WTC11 (cell line): ENCODE measurements around the gene CBX1. TPM values are rescaled to one million over a fixed set of nuclear protein-coding genes. Genes with fewer than 3 reads are reported as not detected.

Experiments
- CREB1 ChIP-seq: sonication (generic); formaldehyde crosslinking; IDR thresholded peaks from 2 replicates; pipeline ENCODE4 v1.8.0; 2023; ENCODE audit warnings: mild to moderate bottlenecking, missing genetic modification reagents
- ESRRA ChIP-seq: sonication (generic); formaldehyde crosslinking; IDR thresholded peaks from 2 replicates; pipeline ENCODE4 v1.8.1; 2022; ENCODE audit warnings: mild to moderate bottlenecking, missing genetic modification reagents, borderline replicate concordance
- ETV6 ChIP-seq: sonication (generic); formaldehyde crosslinking; IDR thresholded peaks from 2 replicates; pipeline ENCODE4 v1.8.1; 2022; ENCODE audit warnings: mild to moderate bottlenecking, missing genetic modification reagents
- FOXK1 ChIP-seq: sonication (generic); formaldehyde crosslinking; IDR thresholded peaks from 2 replicates; pipeline ENCODE4 v1.8.0; 2022; ENCODE audit warnings: mild to moderate bottlenecking, moderate library complexity, missing genetic modification reagents
- FOXP1 ChIP-seq: sonication (generic); formaldehyde crosslinking; IDR thresholded peaks from 2 replicates; pipeline ENCODE4 v1.8.0; 2022; ENCODE audit warnings: missing genetic modification reagents, mild to moderate bottlenecking, moderate library complexity, borderline replicate concordance
- JAZF1 ChIP-seq: fragments of 250-450 bp; sonication (Bioruptor Pico); IDR thresholded peaks from 2 replicates; pipeline ENCODE4 v1.9.0; 2021; ENCODE audit warnings: moderate library complexity, mild to moderate bottlenecking, inconsistent platforms
- MXD4 ChIP-seq: fragments of 250-450 bp; sonication (Bioruptor Pico); IDR thresholded peaks from 2 replicates; pipeline ENCODE4 v1.8.0; 2021; ENCODE audit warnings: mild to moderate bottlenecking, moderate library complexity, borderline replicate concordance
- MYBL2 ChIP-seq: sonication (generic); formaldehyde crosslinking; IDR thresholded peaks from 2 replicates; pipeline ENCODE4 v1.8.1; 2023; ENCODE audit warnings: mild to moderate bottlenecking, moderate library complexity, missing genetic modification reagents
- NFATC4 ChIP-seq: fragments of 250-450 bp; sonication (Bioruptor Pico); IDR thresholded peaks from 2 replicates; pipeline ENCODE4 v1.9.0; 2021; ENCODE audit warnings: mild to moderate bottlenecking
- NR1H2 ChIP-seq: sonication (generic); formaldehyde crosslinking; IDR thresholded peaks from 2 replicates; pipeline ENCODE4 v1.9.0; 2021; ENCODE audit warnings: mild to moderate bottlenecking, moderate library complexity, missing genetic modification reagents
- NR2C2 ChIP-seq: sonication (generic); formaldehyde crosslinking; IDR thresholded peaks from 2 replicates; pipeline ENCODE4 v1.8.0; 2022; ENCODE audit warnings: mild to moderate bottlenecking, missing genetic modification reagents
- NR3C1 ChIP-seq: sonication (generic); formaldehyde crosslinking; conservative IDR thresholded peaks from 2 replicates; pipeline ENCODE4 v1.8.1; 2023; ENCODE audit warnings: low read depth, mild to moderate bottlenecking, missing genetic modification reagents
- OVOL2 ChIP-seq: fragments of 250-450 bp; sonication (Bioruptor Pico); IDR thresholded peaks from 2 replicates; pipeline ENCODE4 v1.9.0; 2021; ENCODE audit warnings: mild to moderate bottlenecking, borderline replicate concordance
- RORB ChIP-seq: fragments of 250-450 bp; sonication (Bioruptor Pico); IDR thresholded peaks from 2 replicates; pipeline ENCODE4 v1.9.0; 2021; ENCODE audit warnings: mild to moderate bottlenecking
- TCF7 ChIP-seq: sonication (generic); formaldehyde crosslinking; IDR thresholded peaks from 2 replicates; pipeline ENCODE4 v1.8.0; 2022; ENCODE audit warnings: mild to moderate bottlenecking, low read depth, missing genetic modification reagents, moderate library complexity
- ZNF121 ChIP-seq: sonication (generic); formaldehyde crosslinking; IDR thresholded peaks from 2 replicates; pipeline ENCODE4 v1.8.0; 2023; ENCODE audit warnings: missing genetic modification reagents
- ZNF219 ChIP-seq: sonication (generic); formaldehyde crosslinking; IDR thresholded peaks from 2 replicates; pipeline ENCODE4 v1.8.0; 2023; ENCODE audit warnings: missing genetic modification reagents, mild to moderate bottlenecking, borderline replicate concordance
- ZNF416 ChIP-seq: fragments of 250-450 bp; sonication (Bioruptor Pico); IDR thresholded peaks from 2 replicates; pipeline ENCODE4 v1.9.0; 2021; ENCODE audit warnings: mild to moderate bottlenecking, inconsistent platforms
- total RNA-seq: library from RNA; stranded (reverse); gene quantifications from 3 replicates; pipeline ENCODE4 v1.2.3, GENCODE V29; 2021
- TF ChIP-seq, protein P1 (sequence below): sonication (generic); formaldehyde crosslinking; IDR thresholded peaks from 2 replicates; pipeline ENCODE4 v1.8.0; 2023; ENCODE audit warnings: missing genetic modification reagents, mild to moderate bottlenecking, borderline replicate concordance
- TF ChIP-seq, protein P2 (sequence below): sonication (generic); formaldehyde crosslinking; IDR thresholded peaks from 2 replicates; pipeline ENCODE4 v1.8.1; 2022; ENCODE audit warnings: low read depth, mild to moderate bottlenecking, moderate library complexity, missing genetic modification reagents, borderline replicate concordance
- TF ChIP-seq, protein P3 (sequence below): sonication (generic); formaldehyde crosslinking; IDR thresholded peaks from 2 replicates; pipeline ENCODE4 v1.8.1; 2022; ENCODE audit warnings: mild to moderate bottlenecking, moderate library complexity, missing genetic modification reagents
- TF ChIP-seq, protein P4 (sequence below): fragments of 250-450 bp; sonication (Bioruptor Pico); IDR thresholded peaks from 2 replicates; pipeline ENCODE4 v1.9.0; 2021; ENCODE audit warnings: mild to moderate bottlenecking
- TF ChIP-seq, protein P5 (sequence below): sonication (generic); formaldehyde crosslinking; IDR thresholded peaks from 2 replicates; pipeline ENCODE4 v1.8.0; 2023; ENCODE audit warnings: mild to moderate bottlenecking, missing genetic modification reagents
- TF ChIP-seq, protein P6 (sequence below): sonication (generic); formaldehyde crosslinking; conservative IDR thresholded peaks from 2 replicates; pipeline ENCODE4 v1.8.1; 2022; ENCODE audit warnings: mild to moderate bottlenecking, missing genetic modification reagents
- TF ChIP-seq, protein P7 (sequence below): sonication (generic); formaldehyde crosslinking; IDR thresholded peaks from 2 replicates; pipeline ENCODE4 v1.8.1; 2022; ENCODE audit warnings: low read depth, missing genetic modification reagents, borderline replicate concordance

The CBX1 gene
- total RNA-seq, 1 experiment from 2014 or later: 162 TPM

DNA sequence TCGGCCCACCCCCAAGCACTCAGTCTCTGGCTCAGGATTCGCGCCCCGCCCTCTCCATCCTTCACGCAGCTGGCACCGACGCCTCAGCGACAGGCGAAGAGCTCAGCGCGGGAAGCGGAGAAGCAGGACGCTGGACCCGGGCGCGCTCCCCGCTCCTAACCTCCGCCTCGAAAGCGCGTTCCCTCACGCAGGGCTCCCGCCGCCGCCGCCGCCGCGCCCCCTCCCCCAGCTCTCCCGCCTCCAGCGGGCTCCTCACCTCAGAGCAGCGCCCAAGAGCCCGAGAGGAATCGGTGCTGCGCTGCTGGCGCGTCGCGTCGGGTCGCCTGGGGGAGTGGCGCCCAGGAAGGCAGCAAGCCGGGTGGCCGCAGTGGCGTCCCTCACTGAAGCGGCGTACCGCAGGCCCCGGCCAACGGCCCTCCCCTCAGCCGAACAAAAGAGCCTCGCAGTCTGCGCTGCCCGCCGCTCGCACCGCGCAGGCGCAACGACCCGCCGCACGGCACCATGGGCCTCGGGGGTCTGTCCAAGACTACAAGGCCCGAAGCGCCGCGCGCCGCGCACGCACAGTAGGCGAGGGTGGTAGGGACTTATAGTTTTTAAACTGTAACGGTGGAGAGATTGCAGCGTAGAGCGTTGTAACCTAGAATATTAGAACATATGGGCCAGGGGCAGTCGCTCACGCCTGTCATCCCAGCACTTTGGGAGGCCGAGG is at the start of gene CBX1 (continued):
- TF ChIP-seq, protein P1, sequence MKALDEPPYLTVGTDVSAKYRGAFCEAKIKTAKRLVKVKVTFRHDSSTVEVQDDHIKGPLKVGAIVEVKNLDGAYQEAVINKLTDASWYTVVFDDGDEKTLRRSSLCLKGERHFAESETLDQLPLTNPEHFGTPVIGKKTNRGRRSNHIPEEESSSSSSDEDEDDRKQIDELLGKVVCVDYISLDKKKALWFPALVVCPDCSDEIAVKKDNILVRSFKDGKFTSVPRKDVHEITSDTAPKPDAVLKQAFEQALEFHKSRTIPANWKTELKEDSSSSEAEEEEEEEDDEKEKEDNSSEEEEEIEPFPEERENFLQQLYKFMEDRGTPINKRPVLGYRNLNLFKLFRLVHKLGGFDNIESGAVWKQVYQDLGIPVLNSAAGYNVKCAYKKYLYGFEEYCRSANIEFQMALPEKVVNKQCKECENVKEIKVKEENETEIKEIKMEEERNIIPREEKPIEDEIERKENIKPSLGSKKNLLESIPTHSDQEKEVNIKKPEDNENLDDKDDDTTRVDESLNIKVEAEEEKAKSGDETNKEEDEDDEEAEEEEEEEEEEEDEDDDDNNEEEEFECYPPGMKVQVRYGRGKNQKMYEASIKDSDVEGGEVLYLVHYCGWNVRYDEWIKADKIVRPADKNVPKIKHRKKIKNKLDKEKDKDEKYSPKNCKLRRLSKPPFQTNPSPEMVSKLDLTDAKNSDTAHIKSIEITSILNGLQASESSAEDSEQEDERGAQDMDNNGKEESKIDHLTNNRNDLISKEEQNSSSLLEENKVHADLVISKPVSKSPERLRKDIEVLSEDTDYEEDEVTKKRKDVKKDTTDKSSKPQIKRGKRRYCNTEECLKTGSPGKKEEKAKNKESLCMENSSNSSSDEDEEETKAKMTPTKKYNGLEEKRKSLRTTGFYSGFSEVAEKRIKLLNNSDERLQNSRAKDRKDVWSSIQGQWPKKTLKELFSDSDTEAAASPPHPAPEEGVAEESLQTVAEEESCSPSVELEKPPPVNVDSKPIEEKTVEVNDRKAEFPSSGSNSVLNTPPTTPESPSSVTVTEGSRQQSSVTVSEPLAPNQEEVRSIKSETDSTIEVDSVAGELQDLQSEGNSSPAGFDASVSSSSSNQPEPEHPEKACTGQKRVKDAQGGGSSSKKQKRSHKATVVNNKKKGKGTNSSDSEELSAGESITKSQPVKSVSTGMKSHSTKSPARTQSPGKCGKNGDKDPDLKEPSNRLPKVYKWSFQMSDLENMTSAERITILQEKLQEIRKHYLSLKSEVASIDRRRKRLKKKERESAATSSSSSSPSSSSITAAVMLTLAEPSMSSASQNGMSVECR (CRISPR knock-in tag): peak; percentile 95
- TF ChIP-seq ESRRA (CRISPR knock-in tag): peak; percentile 43; the same call in 1 of the 2 replicates
- TF ChIP-seq ZNF219 (CRISPR knock-in tag): 0 out of 2 replicates have a peak, but pooled peaks have one; percentile 16
- TF ChIP-seq, protein P2, sequence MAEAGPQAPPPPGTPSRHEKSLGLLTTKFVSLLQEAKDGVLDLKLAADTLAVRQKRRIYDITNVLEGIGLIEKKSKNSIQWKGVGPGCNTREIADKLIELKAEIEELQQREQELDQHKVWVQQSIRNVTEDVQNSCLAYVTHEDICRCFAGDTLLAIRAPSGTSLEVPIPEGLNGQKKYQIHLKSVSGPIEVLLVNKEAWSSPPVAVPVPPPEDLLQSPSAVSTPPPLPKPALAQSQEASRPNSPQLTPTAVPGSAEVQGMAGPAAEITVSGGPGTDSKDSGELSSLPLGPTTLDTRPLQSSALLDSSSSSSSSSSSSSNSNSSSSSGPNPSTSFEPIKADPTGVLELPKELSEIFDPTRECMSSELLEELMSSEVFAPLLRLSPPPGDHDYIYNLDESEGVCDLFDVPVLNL (CRISPR knock-in tag): no peak; the same call in 1 of the 2 replicates
- no peak for TF ChIP-seq TCF7 (CRISPR knock-in tag)
- TF ChIP-seq OVOL2 (CRISPR knock-in tag): no peak
- TF ChIP-seq FOXP1 (CRISPR knock-in tag): peak; percentile 87; the same call in 1 of the 2 replicates
- TF ChIP-seq, protein P3, sequence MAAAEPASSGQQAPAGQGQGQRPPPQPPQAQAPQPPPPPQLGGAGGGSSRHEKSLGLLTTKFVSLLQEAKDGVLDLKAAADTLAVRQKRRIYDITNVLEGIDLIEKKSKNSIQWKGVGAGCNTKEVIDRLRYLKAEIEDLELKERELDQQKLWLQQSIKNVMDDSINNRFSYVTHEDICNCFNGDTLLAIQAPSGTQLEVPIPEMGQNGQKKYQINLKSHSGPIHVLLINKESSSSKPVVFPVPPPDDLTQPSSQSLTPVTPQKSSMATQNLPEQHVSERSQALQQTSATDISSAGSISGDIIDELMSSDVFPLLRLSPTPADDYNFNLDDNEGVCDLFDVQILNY (CRISPR knock-in tag): peak; percentile 85
- no peak for TF ChIP-seq JAZF1 (CRISPR knock-in tag)
- TF ChIP-seq NR3C1: no peak
- peak; percentile 95 for TF ChIP-seq MYBL2 (CRISPR knock-in tag)
- TF ChIP-seq ZNF416 (CRISPR knock-in tag): no peak
- TF ChIP-seq, protein P4, sequence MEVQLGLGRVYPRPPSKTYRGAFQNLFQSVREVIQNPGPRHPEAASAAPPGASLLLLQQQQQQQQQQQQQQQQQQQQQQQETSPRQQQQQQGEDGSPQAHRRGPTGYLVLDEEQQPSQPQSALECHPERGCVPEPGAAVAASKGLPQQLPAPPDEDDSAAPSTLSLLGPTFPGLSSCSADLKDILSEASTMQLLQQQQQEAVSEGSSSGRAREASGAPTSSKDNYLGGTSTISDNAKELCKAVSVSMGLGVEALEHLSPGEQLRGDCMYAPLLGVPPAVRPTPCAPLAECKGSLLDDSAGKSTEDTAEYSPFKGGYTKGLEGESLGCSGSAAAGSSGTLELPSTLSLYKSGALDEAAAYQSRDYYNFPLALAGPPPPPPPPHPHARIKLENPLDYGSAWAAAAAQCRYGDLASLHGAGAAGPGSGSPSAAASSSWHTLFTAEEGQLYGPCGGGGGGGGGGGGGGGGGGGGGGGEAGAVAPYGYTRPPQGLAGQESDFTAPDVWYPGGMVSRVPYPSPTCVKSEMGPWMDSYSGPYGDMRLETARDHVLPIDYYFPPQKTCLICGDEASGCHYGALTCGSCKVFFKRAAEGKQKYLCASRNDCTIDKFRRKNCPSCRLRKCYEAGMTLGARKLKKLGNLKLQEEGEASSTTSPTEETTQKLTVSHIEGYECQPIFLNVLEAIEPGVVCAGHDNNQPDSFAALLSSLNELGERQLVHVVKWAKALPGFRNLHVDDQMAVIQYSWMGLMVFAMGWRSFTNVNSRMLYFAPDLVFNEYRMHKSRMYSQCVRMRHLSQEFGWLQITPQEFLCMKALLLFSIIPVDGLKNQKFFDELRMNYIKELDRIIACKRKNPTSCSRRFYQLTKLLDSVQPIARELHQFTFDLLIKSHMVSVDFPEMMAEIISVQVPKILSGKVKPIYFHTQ (CRISPR knock-in tag): no peak
- TF ChIP-seq ZNF121 (CRISPR knock-in tag): peak; percentile 17; the same call in 1 of the 2 replicates
- TF ChIP-seq FOXK1 (CRISPR knock-in tag): 0 out of 2 replicates have a peak, but pooled peaks have one; percentile 24
- TF ChIP-seq NR1H2 (CRISPR knock-in tag): no peak
- TF ChIP-seq RORB: no peak
- no peak for TF ChIP-seq MXD4 (CRISPR knock-in tag)
- TF ChIP-seq NR2C2 (CRISPR knock-in tag): no peak
- TF ChIP-seq ETV6 (CRISPR knock-in tag): peak; percentile 68
- TF ChIP-seq CREB1: no peak
- TF ChIP-seq, protein P5, sequence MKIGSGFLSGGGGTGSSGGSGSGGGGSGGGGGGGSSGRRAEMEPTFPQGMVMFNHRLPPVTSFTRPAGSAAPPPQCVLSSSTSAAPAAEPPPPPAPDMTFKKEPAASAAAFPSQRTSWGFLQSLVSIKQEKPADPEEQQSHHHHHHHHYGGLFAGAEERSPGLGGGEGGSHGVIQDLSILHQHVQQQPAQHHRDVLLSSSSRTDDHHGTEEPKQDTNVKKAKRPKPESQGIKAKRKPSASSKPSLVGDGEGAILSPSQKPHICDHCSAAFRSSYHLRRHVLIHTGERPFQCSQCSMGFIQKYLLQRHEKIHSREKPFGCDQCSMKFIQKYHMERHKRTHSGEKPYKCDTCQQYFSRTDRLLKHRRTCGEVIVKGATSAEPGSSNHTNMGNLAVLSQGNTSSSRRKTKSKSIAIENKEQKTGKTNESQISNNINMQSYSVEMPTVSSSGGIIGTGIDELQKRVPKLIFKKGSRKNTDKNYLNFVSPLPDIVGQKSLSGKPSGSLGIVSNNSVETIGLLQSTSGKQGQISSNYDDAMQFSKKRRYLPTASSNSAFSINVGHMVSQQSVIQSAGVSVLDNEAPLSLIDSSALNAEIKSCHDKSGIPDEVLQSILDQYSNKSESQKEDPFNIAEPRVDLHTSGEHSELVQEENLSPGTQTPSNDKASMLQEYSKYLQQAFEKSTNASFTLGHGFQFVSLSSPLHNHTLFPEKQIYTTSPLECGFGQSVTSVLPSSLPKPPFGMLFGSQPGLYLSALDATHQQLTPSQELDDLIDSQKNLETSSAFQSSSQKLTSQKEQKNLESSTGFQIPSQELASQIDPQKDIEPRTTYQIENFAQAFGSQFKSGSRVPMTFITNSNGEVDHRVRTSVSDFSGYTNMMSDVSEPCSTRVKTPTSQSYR (CRISPR knock-in tag): peak; percentile 69; the same call in 1 of the 2 replicates
- TF ChIP-seq, protein P6, sequence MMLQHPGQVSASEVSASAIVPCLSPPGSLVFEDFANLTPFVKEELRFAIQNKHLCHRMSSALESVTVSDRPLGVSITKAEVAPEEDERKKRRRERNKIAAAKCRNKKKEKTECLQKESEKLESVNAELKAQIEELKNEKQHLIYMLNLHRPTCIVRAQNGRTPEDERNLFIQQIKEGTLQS: no peak
- TF ChIP-seq NFATC4 (CRISPR knock-in tag): no peak
- TF ChIP-seq, protein P7, sequence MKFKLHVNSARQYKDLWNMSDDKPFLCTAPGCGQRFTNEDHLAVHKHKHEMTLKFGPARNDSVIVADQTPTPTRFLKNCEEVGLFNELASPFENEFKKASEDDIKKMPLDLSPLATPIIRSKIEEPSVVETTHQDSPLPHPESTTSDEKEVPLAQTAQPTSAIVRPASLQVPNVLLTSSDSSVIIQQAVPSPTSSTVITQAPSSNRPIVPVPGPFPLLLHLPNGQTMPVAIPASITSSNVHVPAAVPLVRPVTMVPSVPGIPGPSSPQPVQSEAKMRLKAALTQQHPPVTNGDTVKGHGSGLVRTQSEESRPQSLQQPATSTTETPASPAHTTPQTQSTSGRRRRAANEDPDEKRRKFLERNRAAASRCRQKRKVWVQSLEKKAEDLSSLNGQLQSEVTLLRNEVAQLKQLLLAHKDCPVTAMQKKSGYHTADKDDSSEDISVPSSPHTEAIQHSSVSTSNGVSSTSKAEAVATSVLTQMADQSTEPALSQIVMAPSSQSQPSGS (CRISPR knock-in tag): no peak
